A673 (cell line): Measurements from ENCODE around the gene FAM163A.

Experiments used
- EZH2 ChIP-seq: fragments of 200-600 bp; sonication (generic); IDR thresholded peaks from 2 replicates; pipeline ENCODE4 v1.6.1; 2017; ENCODE audit warnings: borderline replicate concordance, low read depth, mild to moderate bottlenecking, mixed read lengths, antibody characterized with exemption, low read length; ENCODE audit not compliant: poor library complexity, severe bottlenecking
- TF ChIP-seq, protein P1 (sequence below): fragments of 300-800, 200-600 bp; sonication (generic); conservative IDR thresholded peaks from 2 replicates; pipeline ENCODE4 v1.5.1; 2017; ENCODE audit warnings: low read depth, mild to moderate bottlenecking, antibody characterized with exemption, low read length, moderate library complexity, mixed read lengths

DNA sequence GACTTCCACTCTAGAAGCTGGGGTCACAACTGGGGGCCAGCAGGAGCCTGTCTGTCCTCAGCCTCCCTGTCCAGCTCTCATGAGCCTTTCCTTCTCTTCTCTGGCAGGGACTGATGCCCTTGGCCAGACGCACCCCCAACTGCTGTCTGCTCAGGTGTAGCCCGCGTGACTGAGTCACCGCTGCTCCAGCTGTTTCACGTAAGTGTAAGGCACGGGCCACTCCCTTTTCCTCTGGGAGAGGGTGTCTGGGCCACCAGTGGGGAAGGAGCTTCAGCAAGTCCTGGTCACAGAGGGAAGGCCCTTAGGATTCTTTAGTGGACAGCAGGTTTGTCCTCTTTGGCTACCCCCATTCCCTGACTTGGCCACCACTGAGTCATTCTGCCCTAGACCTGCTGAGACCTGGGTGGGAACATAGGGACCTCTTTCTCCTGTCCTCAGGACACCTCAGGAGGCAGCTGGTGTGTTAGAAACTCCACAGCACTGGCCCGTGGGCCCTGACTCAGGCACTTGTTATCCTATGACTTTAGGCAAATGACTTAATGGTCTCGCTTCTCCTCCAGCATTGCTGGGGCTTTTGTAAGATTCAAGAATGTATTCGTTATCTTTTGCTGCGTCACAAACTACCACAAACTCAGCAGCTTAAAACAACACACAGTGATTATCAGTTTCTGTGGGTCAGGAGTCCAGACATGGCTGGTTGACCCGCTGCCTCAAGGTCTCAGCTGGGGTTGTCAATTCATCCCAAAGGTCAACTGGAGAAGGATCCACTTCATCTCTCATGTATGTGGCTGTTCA is 64.8 kb downstream of the FAM163A start:
- TF ChIP-seq, protein P1, sequence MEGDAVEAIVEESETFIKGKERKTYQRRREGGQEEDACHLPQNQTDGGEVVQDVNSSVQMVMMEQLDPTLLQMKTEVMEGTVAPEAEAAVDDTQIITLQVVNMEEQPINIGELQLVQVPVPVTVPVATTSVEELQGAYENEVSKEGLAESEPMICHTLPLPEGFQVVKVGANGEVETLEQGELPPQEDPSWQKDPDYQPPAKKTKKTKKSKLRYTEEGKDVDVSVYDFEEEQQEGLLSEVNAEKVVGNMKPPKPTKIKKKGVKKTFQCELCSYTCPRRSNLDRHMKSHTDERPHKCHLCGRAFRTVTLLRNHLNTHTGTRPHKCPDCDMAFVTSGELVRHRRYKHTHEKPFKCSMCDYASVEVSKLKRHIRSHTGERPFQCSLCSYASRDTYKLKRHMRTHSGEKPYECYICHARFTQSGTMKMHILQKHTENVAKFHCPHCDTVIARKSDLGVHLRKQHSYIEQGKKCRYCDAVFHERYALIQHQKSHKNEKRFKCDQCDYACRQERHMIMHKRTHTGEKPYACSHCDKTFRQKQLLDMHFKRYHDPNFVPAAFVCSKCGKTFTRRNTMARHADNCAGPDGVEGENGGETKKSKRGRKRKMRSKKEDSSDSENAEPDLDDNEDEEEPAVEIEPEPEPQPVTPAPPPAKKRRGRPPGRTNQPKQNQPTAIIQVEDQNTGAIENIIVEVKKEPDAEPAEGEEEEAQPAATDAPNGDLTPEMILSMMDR = no peak
- no peak for TF ChIP-seq EZH2
